Measurements from ENCODE around the gene SND1. TPM values are rescaled to one million over a fixed set of nuclear protein-coding genes. Genes with fewer than 3 reads are reported as not detected.
"Not testable (repeated sequence)": the region's sequence is repeated elsewhere in the genome, so short reads cannot be mapped to it uniquely, and the experiment has no call there.

The SND1 gene
- total and polyA plus RNA-seq, 2 donors (not counting 1 experiment from before 2014, with no cell fraction given): 44.4 to 165 TPM

DNA sequence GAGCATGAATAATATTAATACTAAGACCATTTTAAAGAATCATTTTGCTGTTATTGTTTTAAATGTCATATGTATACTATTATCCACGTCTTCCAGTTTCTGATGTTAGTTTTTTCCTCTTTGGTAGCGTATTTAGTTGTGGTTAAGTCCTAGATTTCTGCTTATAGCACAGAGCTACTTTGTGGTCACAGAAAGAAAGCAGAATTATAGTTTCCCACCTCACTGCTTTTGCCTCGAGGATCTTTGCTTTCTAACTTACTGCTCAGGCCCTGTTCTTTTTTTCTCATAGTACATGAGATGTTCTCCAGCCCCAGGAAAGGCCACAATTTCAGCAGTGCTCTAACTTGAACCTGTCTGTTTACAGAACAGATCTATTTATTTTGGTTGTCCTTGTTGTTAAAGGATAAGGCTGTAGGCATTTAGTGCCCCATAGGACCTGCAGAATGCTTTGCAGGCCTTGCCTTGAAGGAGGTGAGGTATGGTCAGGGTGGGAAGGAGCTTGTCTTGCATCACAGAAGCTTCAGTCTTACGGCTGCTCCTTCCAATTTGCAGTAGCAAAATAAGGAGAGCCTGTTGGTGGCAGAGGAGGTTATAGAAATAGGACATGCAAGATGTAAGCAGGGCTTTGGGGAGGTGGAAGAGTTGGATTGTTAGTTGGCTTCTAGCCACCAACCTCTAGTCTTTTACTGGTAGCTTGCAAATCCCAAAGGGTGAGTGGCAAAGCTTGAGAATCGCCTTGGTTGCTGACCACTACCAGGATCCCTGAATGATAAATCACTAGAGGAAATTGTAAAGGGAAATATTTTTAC is 250.1 kb downstream of the SND1 start:
- peaks cover 0 to 10% of the 10 kb centered on the region in 2 experiments for H3K36me3 ChIP-seq (replicated peaks in 1 of 2; ENCODE audit: control extremely low read depth in 1 of 2, control insufficient read depth in 1 of 2, extremely low read depth in 1 of 2, insufficient read depth in 2 of 2, low read length in 1 of 2)
- ChIA-PET CTCF (no interaction called here), POLR2A (interaction anchor here (0.7 kb wide), 1 partner anchor 121 kb away, joined by 3 read pairs; no protein-coding TSS in a partner anchor)
- ATAC-seq (ENCODE audit: low read depth): no peak
- H3K79me2 ChIP-seq (ENCODE audit: control insufficient read depth, insufficient read depth, low read length): peaks cover 4% of the 10 kb centered on the region
- peak overlapping the region; percentile 6 for H3K4me2 ChIP-seq (replicated peaks; ENCODE audit: low read depth, low read length, poor library complexity, severe bottlenecking)
- Mint-ChIP-seq H3K27ac (no peak overlapping the region), H3K9me3 (ENCODE audit: insufficient read depth) (no peaks in the 10 kb centered on the region), H3K4me1 (peaks cover 52% of the 10 kb centered on the region), H3K4me3 (no peak overlapping the region), H3K27me3 (no peaks in the 10 kb centered on the region)
- no peaks in the 10 kb centered on the region for H4K20me1 ChIP-seq (ENCODE audit: control insufficient read depth, insufficient read depth, low read length, poor library complexity, severe bottlenecking)
- no peaks in the 10 kb centered on the region for H3K9me3 ChIP-seq (ENCODE audit: control extremely low read depth in 1 of 3, control insufficient read depth in 2 of 3, insufficient read depth in 1 of 3, low read length in 2 of 3)
- no peak overlapping the region for H3K4me3 ChIP-seq (ENCODE audit: control extremely low read depth in 1 of 5, extremely low read depth in 1 of 5, insufficient read depth in 1 of 5, low read depth in 2 of 5, low read length in 4 of 5)
- H3K9ac ChIP-seq (ENCODE audit: low read length): no peak overlapping the region
- TF ChIP-seq, protein P1, sequence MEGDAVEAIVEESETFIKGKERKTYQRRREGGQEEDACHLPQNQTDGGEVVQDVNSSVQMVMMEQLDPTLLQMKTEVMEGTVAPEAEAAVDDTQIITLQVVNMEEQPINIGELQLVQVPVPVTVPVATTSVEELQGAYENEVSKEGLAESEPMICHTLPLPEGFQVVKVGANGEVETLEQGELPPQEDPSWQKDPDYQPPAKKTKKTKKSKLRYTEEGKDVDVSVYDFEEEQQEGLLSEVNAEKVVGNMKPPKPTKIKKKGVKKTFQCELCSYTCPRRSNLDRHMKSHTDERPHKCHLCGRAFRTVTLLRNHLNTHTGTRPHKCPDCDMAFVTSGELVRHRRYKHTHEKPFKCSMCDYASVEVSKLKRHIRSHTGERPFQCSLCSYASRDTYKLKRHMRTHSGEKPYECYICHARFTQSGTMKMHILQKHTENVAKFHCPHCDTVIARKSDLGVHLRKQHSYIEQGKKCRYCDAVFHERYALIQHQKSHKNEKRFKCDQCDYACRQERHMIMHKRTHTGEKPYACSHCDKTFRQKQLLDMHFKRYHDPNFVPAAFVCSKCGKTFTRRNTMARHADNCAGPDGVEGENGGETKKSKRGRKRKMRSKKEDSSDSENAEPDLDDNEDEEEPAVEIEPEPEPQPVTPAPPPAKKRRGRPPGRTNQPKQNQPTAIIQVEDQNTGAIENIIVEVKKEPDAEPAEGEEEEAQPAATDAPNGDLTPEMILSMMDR (IDR thresholded peaks at IDR 0.05): no peak
- TF ChIP-seq EZH2 (IDR thresholded peaks at IDR 0.05; ENCODE audit: borderline replicate concordance, insufficient read depth, low read depth, low read length, poor library complexity, severe bottlenecking): no peak
- WGBS (ENCODE audit: insufficient coverage): 93% methylated on average over 1 of the region's 5 CpGs
- H3K4me1 ChIP-seq (ENCODE audit: control insufficient read depth in 2 of 2, insufficient read depth in 2 of 2, low read length in 2 of 2): peaks cover 28 to 40% of the 10 kb centered on the region in 2 donors
- H3K27ac ChIP-seq (ENCODE audit: low read length in 2 of 2): no peak overlapping the region
- no peak for DNase-seq
- no peak overlapping the region for H2AFZ ChIP-seq (ENCODE audit: insufficient read depth, low read depth, low read length, poor library complexity, severe bottlenecking)
- H3K27me3 ChIP-seq (replicated peaks in 1 of 4; ENCODE audit: control extremely low read depth in 1 of 4, control insufficient read depth in 3 of 4, insufficient read depth in 4 of 4, low read length in 3 of 4): no peaks in the 10 kb centered on the region
- intact Hi-C loops (cut with micrococcal nuclease): no loop called here

DNA sequence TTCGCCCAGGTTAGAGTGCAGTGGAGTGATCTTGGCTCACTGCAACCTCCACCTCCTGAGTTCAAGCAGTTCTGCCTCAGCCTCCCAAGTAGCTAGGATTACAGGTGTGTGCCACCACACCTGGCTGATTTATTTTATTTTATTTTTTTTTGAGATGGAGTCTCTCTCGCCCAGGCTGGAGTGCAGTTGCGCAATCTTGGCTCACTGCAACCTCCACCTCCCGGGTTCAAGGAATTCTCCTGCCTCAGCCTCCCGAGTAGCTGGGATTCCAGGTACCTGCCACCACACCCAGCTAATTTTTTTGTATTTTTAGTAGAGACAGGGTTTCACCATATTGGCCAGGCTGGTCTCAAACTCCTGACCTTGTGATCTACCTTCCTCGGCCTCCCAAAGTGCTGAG is 250.8 kb downstream of the SND1 start:
- H3K79me2 ChIP-seq (ENCODE audit: control insufficient read depth, insufficient read depth, low read length); DNase-seq; H4K20me1 ChIP-seq (ENCODE audit: control insufficient read depth, insufficient read depth, low read length, poor library complexity, severe bottlenecking); H3K9ac ChIP-seq (ENCODE audit: low read length); H3K4me3 ChIP-seq (ENCODE audit: control extremely low read depth in 1 of 5, extremely low read depth in 1 of 5, insufficient read depth in 1 of 5, low read depth in 2 of 5, low read length in 4 of 5); H3K9me3 Mint-ChIP-seq (ENCODE audit: insufficient read depth); H3K27me3 Mint-ChIP-seq; H3K27ac ChIP-seq (ENCODE audit: low read length in 2 of 2); H3K9me3 ChIP-seq (ENCODE audit: control extremely low read depth in 1 of 3, control insufficient read depth in 2 of 3, insufficient read depth in 1 of 3, low read length in 2 of 3); H2AFZ ChIP-seq (ENCODE audit: insufficient read depth, low read depth, low read length, poor library complexity, severe bottlenecking); intact Hi-C loops (cut with micrococcal nuclease); H3K4me2 ChIP-seq (replicated peaks; ENCODE audit: low read depth, low read length, poor library complexity, severe bottlenecking); H3K4me3 Mint-ChIP-seq; ATAC-seq (ENCODE audit: low read depth); H3K27ac Mint-ChIP-seq; H3K27me3 ChIP-seq (replicated peaks in 1 of 4; ENCODE audit: control extremely low read depth in 1 of 4, control insufficient read depth in 3 of 4, insufficient read depth in 4 of 4, low read length in 3 of 4); CTCF ChIA-PET: not testable (repeated sequence)
- peaks cover 27 to 40% of the 10 kb centered on the region in 2 donors for H3K4me1 ChIP-seq (ENCODE audit: control insufficient read depth in 2 of 2, insufficient read depth in 2 of 2, low read length in 2 of 2)
- peaks cover 53% of the 10 kb centered on the region for H3K4me1 Mint-ChIP-seq
- 100% methylated on average over 2 of the region's 6 CpGs for WGBS (ENCODE audit: insufficient coverage)
- POLR2A ChIA-PET: interaction anchor here (0.7 kb wide), 1 partner anchor 121 kb away, joined by 3 read pairs; no protein-coding TSS in a partner anchor
- peaks cover 0 to 10% of the 10 kb centered on the region in 2 experiments for H3K36me3 ChIP-seq (replicated peaks in 1 of 2; ENCODE audit: control extremely low read depth in 1 of 2, control insufficient read depth in 1 of 2, extremely low read depth in 1 of 2, insufficient read depth in 2 of 2, low read length in 1 of 2)

Measured in B cell (primary cell).